Naive thymus-derived CD4-positive, alpha-beta T cell (primary cell): ENCODE results near the gene NT5C1A. TPM values are rescaled to one million over a fixed set of nuclear protein-coding genes. Genes with fewer than 3 reads are reported as not detected.
A peak's percentile ranks its signal among the peaks of the same experiment; 100 is the strongest.

Experiments used
- ATAC-seq: fragments of 150-1000 bp; cut with Tn5 transposase; 2 replicates; pipeline ENCODE4 v1.10.0; 2021; ENCODE audit warnings: mild to moderate bottlenecking, moderate library complexity
- CTCF ChIA-PET: fragments of 350-600 bp; sonication (Branson Sonifier 250); formaldehyde crosslinking; loops from one replicate; lab custom pipeline; 2021; ENCODE audit warnings: antibody characterized with exemption; lab: Charles Lee
- POLR2A ChIA-PET: fragments of 350-600 bp; sonication (Branson Sonifier 250); formaldehyde crosslinking; loops from one replicate; lab custom pipeline; 2021; ENCODE audit warnings: antibody characterized with exemption, inconsistent platforms; lab: Charles Lee
- DNase-seq, 9 donors: peaks; one replicate each; pipeline versions ENCODE4 v3.0.0 to v3.0.0-alpha.2; 2020 to 2022; ENCODE audit warnings: mixed read lengths in 1 of 9
- H3K27ac ChIP-seq: one replicate; pipeline ENCODE4 v1.7.0; 2013; ENCODE audit warnings: mild to moderate bottlenecking, low read depth, low read length, moderate library complexity
- H3K27me3 ChIP-seq, 2 donors: one replicate each; pipeline ENCODE4 v1.7.0; 2013; ENCODE audit warnings: low read length in 2 of 2, mild to moderate bottlenecking in 2 of 2, moderate library complexity in 2 of 2; ENCODE audit not compliant: control insufficient read depth in 2 of 2, insufficient read depth in 2 of 2
- H3K36me3 ChIP-seq, 3 experiments: 1 replicate in 2 of 3; 2 replicates in 1 of 3; pipeline ENCODE4 v1.7.0; 2013; ENCODE audit warnings: low read length in 3 of 3, mild to moderate bottlenecking in 3 of 3, moderate library complexity in 1 of 3; ENCODE audit not compliant: insufficient read depth in 3 of 3, control insufficient read depth in 2 of 3
- H3K4me1 ChIP-seq, 2 donors: one replicate each; pipeline ENCODE4 v1.7.0; 2013; ENCODE audit warnings: low read length in 2 of 2, mild to moderate bottlenecking in 2 of 2, moderate library complexity in 1 of 2; ENCODE audit not compliant: control insufficient read depth in 2 of 2, insufficient read depth in 2 of 2
- H3K4me3 ChIP-seq: 2 replicates; pipeline ENCODE4 v1.7.0; 2013; ENCODE audit warnings: mild to moderate bottlenecking, low read length
- H3K9me3 ChIP-seq, 3 experiments: 1 replicate in 2 of 3; 2 replicates in 1 of 3; pipeline ENCODE4 v1.7.0; 2013; ENCODE audit warnings: low read length in 3 of 3; ENCODE audit not compliant: control insufficient read depth in 2 of 3
- H3K27ac Mint-ChIP-seq, 9 donors: one replicate each; pipeline ENCODE4 v1.8.0; 2020 to 2022; ENCODE audit warnings: mixed read lengths in 9 of 9, mild to moderate bottlenecking in 8 of 9, moderate library complexity in 5 of 9, inconsistent platforms in 2 of 9
- H3K27me3 Mint-ChIP-seq, 5 donors: one replicate each; pipeline ENCODE4 v1.8.0; 2021 to 2022; ENCODE audit warnings: mixed read lengths in 5 of 5, mild to moderate bottlenecking in 1 of 5
- H3K36me3 Mint-ChIP-seq, 5 donors: one replicate each; pipeline ENCODE4 v1.8.0; 2020 to 2022; ENCODE audit warnings: mixed read lengths in 5 of 5, mild to moderate bottlenecking in 3 of 5, inconsistent platforms in 1 of 5
- H3K4me1 Mint-ChIP-seq, 7 donors: one replicate each; pipeline ENCODE4 v1.8.0; 2020 to 2022; ENCODE audit warnings: mixed read lengths in 7 of 7, mild to moderate bottlenecking in 3 of 7, inconsistent platforms in 1 of 7
- H3K4me3 Mint-ChIP-seq, 10 donors: one replicate each; pipeline ENCODE4 v1.8.0; 2020 to 2022; ENCODE audit warnings: mild to moderate bottlenecking in 10 of 10, mixed read lengths in 10 of 10, moderate library complexity in 6 of 10, inconsistent platforms in 2 of 10
- H3K9me3 Mint-ChIP-seq, 11 donors: one replicate each; pipeline ENCODE4 v1.8.0; 2020 to 2022; ENCODE audit warnings: mixed read lengths in 11 of 11, mild to moderate bottlenecking in 4 of 11, inconsistent platforms in 1 of 11, moderate library complexity in 1 of 11
- intact Hi-C, 2 donors: fragments of 100-400 bp; cut with micrococcal nuclease; formaldehyde crosslinking; loops; one replicate each; pipeline ENCODE4 v1.15.1; 2023
- polyA plus RNA-seq, 2 donors: library from polyadenylated mRNA; unstranded; fragments of 300-500 nt; fragmentation: Illumina TruSeq; gene quantifications; one replicate each; pipeline ENCODE4 v1.2.3, GENCODE V29; 2021
- total RNA-seq, 6 experiments: library from RNA in 5 of 6; stranded (reverse) in 5 of 6; gene quantifications; 1 replicate in 5 of 6; 2 replicates in 1 of 6; pipeline ENCODE4 v1.2.3 and lab custom pipeline; 2021 to 2026

NT5C1A gene
- total and polyA plus RNA-seq, 7 experiments from 2014 or later: 0.37 to 0.92 (median 0.65) TPM; not detected in 4

DNA sequence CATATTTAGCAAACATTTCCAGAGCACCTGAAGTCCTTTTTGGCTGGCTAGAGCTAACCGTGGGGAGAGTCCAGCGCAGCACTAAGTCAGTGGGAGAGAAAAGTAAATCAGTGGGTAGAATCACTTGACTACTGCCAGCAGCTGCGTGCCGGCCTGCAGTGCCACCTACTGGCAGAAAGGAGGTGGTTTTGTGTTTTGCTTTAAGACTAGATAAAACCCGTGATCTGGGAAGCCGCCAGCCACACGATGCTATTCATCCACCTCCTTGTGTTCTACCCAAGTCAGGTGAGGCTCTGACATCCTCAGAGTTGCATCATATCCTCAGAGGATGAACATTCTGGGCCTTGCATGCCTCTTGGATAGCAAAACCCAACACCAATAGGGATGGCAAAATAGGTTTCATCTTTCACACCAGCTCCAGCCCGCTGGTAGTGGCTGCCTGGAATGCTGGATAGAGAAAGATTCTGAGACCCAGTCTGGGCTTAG lies 18.3 kb downstream of the NT5C1A start:
- Histone ChIP-seq H3K27me3 (no peaks in the 10 kb centered on the region), H3K4me3 (no peak overlapping the region), H3K27ac (no peak overlapping the region), H3K4me1 (peaks cover 0 to 3% of the 10 kb centered on the region in 2 donors), H3K36me3 (no peaks in the 10 kb centered on the region), H3K9me3 (no peaks in the 10 kb centered on the region)
- Mint-ChIP-seq H3K4me1 (peaks cover 0 to 17% (median 4%) of the 10 kb centered on the region in 7 donors), H3K27me3 (peaks cover 0 to 13% (median 0%) of the 10 kb centered on the region in 5 donors), H3K36me3 (no peaks in the 10 kb centered on the region), H3K4me3 (no peak overlapping the region), H3K27ac (no peak overlapping the region), H3K9me3 (no peaks in the 10 kb centered on the region)
- peak; percentile 89 for ATAC-seq
- ChIA-PET POLR2A (no interaction called here), CTCF (interaction anchor here (0.6 to 1.7 kb wide), 9 partner anchors 14 to 68 kb away, joined by 3 to 13 read pairs (median 5); no protein-coding TSS in a partner anchor)
- peak; percentile 51 to 74 (median 68) for DNase-seq
- intact Hi-C loops: loop anchor here (1.0 to 2.0 kb wide), 3 partner anchors 47 to 555 kb away; no protein-coding TSS in a partner anchor

DNA sequence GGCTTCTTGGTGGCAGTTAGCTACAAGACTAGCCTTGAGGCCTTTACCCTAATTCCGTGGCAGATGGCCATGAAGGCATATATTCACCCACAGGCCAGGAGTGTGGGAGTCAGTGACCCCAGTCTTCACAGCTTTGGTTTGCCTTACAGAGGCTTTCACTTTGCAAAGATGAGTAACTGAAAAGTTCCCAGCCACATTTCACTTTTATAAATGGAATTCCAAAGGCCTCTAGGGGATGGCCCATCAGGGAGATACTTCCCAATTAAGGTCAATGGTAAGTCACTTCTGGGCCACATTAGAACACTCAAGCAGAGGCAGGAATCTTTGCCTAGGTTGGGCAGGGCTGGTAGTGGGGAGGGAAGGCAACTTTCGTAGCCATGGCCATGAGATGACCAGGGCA lies 19.4 kb downstream of the NT5C1A start:
- peaks cover 0 to 3% of the 10 kb centered on the region in 2 donors for H3K4me1 ChIP-seq
- no peak overlapping the region for H3K4me3 Mint-ChIP-seq
- POLR2A ChIA-PET: no interaction called here
- no peaks in the 10 kb centered on the region for H3K36me3 Mint-ChIP-seq
- DNase-seq (no peak), ATAC-seq (no peak)
- H3K27ac ChIP-seq: no peak overlapping the region
- H3K27me3 ChIP-seq: no peaks in the 10 kb centered on the region
- H3K4me1 Mint-ChIP-seq: peaks cover 0 to 12% (median 0%) of the 10 kb centered on the region in 7 donors
- H3K36me3 ChIP-seq: no peaks in the 10 kb centered on the region
- intact Hi-C loops: loop anchor here in 1 of 2 donors (2.0 kb wide), 1 partner anchor 554 kb away; no protein-coding TSS in a partner anchor
- peaks cover 0 to 13% (median 0%) of the 10 kb centered on the region in 5 donors for H3K27me3 Mint-ChIP-seq
- no peaks in the 10 kb centered on the region for H3K9me3 ChIP-seq
- CTCF ChIA-PET: interaction anchor here (0.7 to 1.0 kb wide), 2 partner anchors 18 to 66 kb away, joined by 3 read pairs; no protein-coding TSS in a partner anchor
- no peaks in the 10 kb centered on the region for H3K9me3 Mint-ChIP-seq
- H3K4me3 ChIP-seq: no peak overlapping the region
- H3K27ac Mint-ChIP-seq: no peak overlapping the region

DNA sequence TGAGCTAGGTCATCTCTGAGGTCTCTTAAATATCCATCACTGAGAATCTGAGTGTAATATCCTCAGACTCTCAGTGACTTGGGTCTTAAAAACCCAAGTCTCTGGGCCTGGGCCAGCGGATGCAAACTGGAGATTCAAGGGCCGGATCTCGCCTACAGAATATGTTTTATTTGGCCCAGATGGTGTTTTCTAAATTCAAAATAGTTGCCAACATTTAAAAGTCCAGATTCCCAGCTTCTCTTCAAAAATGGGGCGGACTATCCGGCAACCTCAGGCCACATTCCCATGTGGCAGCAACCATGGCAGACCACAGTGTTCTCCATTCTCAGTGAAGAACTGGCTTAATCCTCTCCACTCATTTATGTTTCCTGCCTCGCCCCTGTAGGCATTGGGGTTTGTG lies 19.8 kb downstream of the NT5C1A start:
- CTCF ChIA-PET: interaction anchor here (0.7 to 1.0 kb wide), 3 partner anchors 18 to 860 kb away, joined by 3 read pairs; no protein-coding TSS in a partner anchor
- intact Hi-C loops: loop anchor here in 1 of 2 donors (2.0 kb wide), 1 partner anchor 553 kb away; no protein-coding TSS in a partner anchor
- no peaks in the 10 kb centered on the region for H3K27me3 ChIP-seq
- DNase-seq (no peak), ATAC-seq (no peak)
- POLR2A ChIA-PET: no interaction called here
- Mint-ChIP-seq H3K4me1 (peaks cover 0 to 9% (median 0%) of the 10 kb centered on the region in 7 donors), H3K4me3 (no peak overlapping the region), H3K27ac (no peak overlapping the region), H3K36me3 (no peaks in the 10 kb centered on the region), H3K9me3 (no peaks in the 10 kb centered on the region), H3K27me3 (peaks cover 0 to 9% (median 0%) of the 10 kb centered on the region in 5 donors)
- H3K4me1 ChIP-seq: peaks cover 0 to 3% of the 10 kb centered on the region in 2 donors
- H3K4me3 ChIP-seq: no peak overlapping the region
- H3K9me3 ChIP-seq: no peaks in the 10 kb centered on the region
- no peaks in the 10 kb centered on the region for H3K36me3 ChIP-seq
- no peak overlapping the region for H3K27ac ChIP-seq

DNA sequence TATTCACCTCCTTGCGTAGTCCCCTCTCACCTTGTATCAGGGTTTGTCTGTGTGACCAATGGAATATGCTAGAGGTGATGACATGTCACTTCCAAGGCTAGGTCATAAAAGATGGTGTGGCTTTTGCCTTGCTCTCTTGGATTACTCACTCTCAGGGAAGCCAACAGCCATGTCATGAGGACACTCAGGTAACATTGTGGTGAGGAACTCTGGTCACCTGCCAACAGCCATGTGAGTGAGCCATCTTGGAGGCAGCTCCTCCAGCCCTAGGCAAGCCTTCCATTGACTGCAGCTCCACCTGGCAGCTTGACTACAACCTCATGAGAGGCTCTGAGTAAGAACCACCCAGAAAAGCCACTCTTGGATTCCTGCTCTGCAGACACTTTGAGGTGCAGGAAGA lies 21.5 kb downstream of the NT5C1A start:
- peaks cover 0 to 9% (median 0%) of the 10 kb centered on the region in 5 donors for H3K27me3 Mint-ChIP-seq
- Histone ChIP-seq H3K4me3 (no peak overlapping the region), H3K9me3 (no peaks in the 10 kb centered on the region), H3K4me1 (peaks cover 0 to 3% of the 10 kb centered on the region in 2 donors), H3K27ac (no peak overlapping the region), H3K36me3 (no peaks in the 10 kb centered on the region), H3K27me3 (no peaks in the 10 kb centered on the region)
- POLR2A ChIA-PET: no interaction called here
- no peaks in the 10 kb centered on the region for H3K9me3 Mint-ChIP-seq
- H3K27ac Mint-ChIP-seq: no peak overlapping the region
- DNase-seq (no peak), ATAC-seq (no peak)
- peaks cover 0 to 9% (median 0%) of the 10 kb centered on the region in 7 donors for H3K4me1 Mint-ChIP-seq
- H3K4me3 Mint-ChIP-seq: no peak overlapping the region
- CTCF ChIA-PET: interaction anchor here (0.8 kb wide), 1 partner anchor 20 kb away, joined by 3 read pairs; no protein-coding TSS in a partner anchor
- intact Hi-C loops: no loop called here
- H3K36me3 Mint-ChIP-seq: no peaks in the 10 kb centered on the region

DNA sequence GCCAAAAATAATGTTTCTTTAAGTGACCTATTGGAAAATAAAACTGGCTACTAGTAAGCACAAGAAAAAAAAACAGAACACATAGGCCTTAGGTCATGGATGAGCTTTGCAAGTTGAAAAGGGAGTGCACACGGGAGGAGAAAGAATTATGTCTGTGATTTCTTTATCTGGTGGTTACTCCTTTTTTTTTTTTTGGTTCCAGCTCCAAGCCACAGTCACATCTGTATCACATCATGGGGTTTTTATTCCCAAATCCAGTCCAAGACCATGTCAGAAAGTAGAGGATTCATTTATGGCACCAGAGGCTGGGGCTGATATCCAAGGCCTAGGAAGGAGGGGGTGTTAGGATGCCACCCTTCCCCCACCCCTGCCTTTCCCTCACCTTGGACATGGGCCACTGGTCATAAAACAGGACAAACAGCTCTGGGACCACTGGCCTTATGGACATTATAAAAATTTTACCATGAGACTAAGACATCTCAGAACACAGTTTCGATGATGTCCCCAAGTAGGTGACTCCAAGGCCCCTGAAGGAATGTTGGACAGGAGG lies 22.2 kb downstream of the NT5C1A start:
- no peak for ATAC-seq
- H3K27ac ChIP-seq: no peak overlapping the region
- no peaks in the 10 kb centered on the region for H3K9me3 Mint-ChIP-seq
- H3K36me3 ChIP-seq: no peaks in the 10 kb centered on the region
- peaks cover 0 to 9% (median 0%) of the 10 kb centered on the region in 7 donors for H3K4me1 Mint-ChIP-seq
- H3K36me3 Mint-ChIP-seq: no peaks in the 10 kb centered on the region
- H3K4me3 Mint-ChIP-seq: no peak overlapping the region
- H3K27me3 ChIP-seq: no peaks in the 10 kb centered on the region
- H3K9me3 ChIP-seq: no peaks in the 10 kb centered on the region
- H3K27ac Mint-ChIP-seq: no peak overlapping the region
- no peak overlapping the region for H3K4me3 ChIP-seq
- peaks cover 0 to 9% (median 0%) of the 10 kb centered on the region in 5 donors for H3K27me3 Mint-ChIP-seq
- intact Hi-C loops: no loop called here
- no peak for DNase-seq
- ChIA-PET POLR2A (no interaction called here), CTCF (interaction anchor here (0.8 kb wide), 1 partner anchor 21 kb away, joined by 3 read pairs; no protein-coding TSS in a partner anchor)
- peaks cover 0 to 3% of the 10 kb centered on the region in 2 donors for H3K4me1 ChIP-seq

GRCh38 chr1:39648496-39648895 lies 23.4 kb downstream of the NT5C1A start:
- intact Hi-C loops: no loop called here
- H3K9me3 ChIP-seq: no peaks in the 10 kb centered on the region
- H3K4me1 ChIP-seq: no peaks in the 10 kb centered on the region
- H3K4me3 ChIP-seq: no peak overlapping the region
- no peak overlapping the region for H3K27ac ChIP-seq
- no peaks in the 10 kb centered on the region for H3K36me3 ChIP-seq
- H3K27me3 ChIP-seq: no peaks in the 10 kb centered on the region
- no peak overlapping the region for H3K27ac Mint-ChIP-seq
- H3K4me1 Mint-ChIP-seq: peaks cover 0 to 3% (median 0%) of the 10 kb centered on the region in 7 donors
- no peaks in the 10 kb centered on the region for H3K36me3 Mint-ChIP-seq
- no peak overlapping the region for H3K4me3 Mint-ChIP-seq
- ChIA-PET CTCF (interaction anchor here (0.9 to 2.4 kb wide), 2 partner anchors 11 to 47 kb away, joined by 5 to 9 read pairs; no protein-coding TSS in a partner anchor), POLR2A (no interaction called here)
- no peak for ATAC-seq
- peaks cover 0 to 3% (median 0%) of the 10 kb centered on the region in 11 donors for H3K9me3 Mint-ChIP-seq
- no peak for DNase-seq
- peaks cover 0 to 10% (median 0%) of the 10 kb centered on the region in 5 donors for H3K27me3 Mint-ChIP-seq
